A549 (cell line): ENCODE results near the gene ABCA2.

Source experiments
- EP300 ChIP-seq, 2 experiments: fragments of >200 bp; sonication (Bioruptor Twin); formaldehyde crosslinking; IDR thresholded peaks; 2 replicates in 1 of 2; 3 replicates in 1 of 2; pipeline ENCODE4 v1.6.1; 2016 to 2017
- MAFK ChIP-seq: fragments of 450-650 bp; IDR thresholded peaks from 2 replicates; pipeline ENCODE4 v1.6.1; 2014; ENCODE audit not compliant: partially characterized antibody
- POLR2A ChIP-seq: IDR thresholded peaks from 2 replicates; pipeline ENCODE4 v1.6.1; 2012; ENCODE audit warnings: mild to moderate bottlenecking, low read length
- TF ChIP-seq, protein P1 (sequence below): fragments of >200 bp; sonication (Bioruptor Twin); formaldehyde crosslinking; IDR thresholded peaks from 3 replicates; pipeline ENCODE4 v1.5.1; 2016
- TF ChIP-seq, protein P2 (sequence below): IDR thresholded peaks from 2 replicates; pipeline ENCODE4 v1.6.1; 2012
- TF ChIP-seq, protein P3 (sequence below): IDR thresholded peaks from 2 replicates; pipeline ENCODE4 v1.6.1; 2012; ENCODE audit warnings: low read depth, borderline replicate concordance
- TF ChIP-seq, protein P4 (sequence below): fragments of >200 bp; sonication (Bioruptor Twin); formaldehyde crosslinking; IDR thresholded peaks from 3 replicates; pipeline ENCODE4 v1.6.1; 2016

DNA sequence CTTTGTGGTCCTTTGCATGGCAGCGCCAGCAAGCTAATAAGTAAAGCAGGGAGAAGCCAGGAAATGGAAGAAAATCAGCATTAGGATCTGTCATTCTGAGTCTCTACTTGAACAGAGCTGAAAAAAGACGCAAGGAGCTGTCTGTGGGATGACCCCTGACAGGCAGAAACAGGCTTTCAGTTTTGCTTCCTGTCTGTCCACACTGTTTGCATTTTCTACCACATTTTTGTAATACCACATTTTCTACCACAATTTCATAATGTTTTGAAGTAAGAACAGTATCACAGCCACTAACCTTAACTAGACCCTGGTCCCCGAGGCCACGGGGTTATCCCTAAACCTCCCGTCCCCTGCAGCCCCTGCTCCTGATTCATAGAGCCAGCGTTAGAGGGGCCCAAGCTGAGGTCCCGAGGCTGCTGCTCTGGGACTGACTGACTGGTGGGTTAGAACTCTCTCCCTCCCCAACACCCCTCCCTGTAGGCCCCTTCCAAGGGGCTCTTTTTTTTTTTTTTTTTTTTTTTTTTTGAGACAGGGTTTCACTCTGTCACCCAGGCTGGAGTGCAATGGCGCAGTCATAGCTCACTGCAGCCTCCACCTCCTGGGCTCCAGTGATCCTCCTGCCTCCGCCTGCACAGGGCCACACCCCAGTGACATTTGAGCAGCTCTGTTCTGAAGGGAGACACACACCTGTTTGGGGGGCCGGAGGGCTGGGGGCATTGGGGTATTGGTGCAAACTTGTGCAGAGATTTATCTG lies 27.7 kb downstream of the ABCA2 start:
- TF ChIP-seq, protein P1, sequence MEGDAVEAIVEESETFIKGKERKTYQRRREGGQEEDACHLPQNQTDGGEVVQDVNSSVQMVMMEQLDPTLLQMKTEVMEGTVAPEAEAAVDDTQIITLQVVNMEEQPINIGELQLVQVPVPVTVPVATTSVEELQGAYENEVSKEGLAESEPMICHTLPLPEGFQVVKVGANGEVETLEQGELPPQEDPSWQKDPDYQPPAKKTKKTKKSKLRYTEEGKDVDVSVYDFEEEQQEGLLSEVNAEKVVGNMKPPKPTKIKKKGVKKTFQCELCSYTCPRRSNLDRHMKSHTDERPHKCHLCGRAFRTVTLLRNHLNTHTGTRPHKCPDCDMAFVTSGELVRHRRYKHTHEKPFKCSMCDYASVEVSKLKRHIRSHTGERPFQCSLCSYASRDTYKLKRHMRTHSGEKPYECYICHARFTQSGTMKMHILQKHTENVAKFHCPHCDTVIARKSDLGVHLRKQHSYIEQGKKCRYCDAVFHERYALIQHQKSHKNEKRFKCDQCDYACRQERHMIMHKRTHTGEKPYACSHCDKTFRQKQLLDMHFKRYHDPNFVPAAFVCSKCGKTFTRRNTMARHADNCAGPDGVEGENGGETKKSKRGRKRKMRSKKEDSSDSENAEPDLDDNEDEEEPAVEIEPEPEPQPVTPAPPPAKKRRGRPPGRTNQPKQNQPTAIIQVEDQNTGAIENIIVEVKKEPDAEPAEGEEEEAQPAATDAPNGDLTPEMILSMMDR = no peak
- TF ChIP-seq MAFK = no peak
- TF ChIP-seq, protein P2, sequence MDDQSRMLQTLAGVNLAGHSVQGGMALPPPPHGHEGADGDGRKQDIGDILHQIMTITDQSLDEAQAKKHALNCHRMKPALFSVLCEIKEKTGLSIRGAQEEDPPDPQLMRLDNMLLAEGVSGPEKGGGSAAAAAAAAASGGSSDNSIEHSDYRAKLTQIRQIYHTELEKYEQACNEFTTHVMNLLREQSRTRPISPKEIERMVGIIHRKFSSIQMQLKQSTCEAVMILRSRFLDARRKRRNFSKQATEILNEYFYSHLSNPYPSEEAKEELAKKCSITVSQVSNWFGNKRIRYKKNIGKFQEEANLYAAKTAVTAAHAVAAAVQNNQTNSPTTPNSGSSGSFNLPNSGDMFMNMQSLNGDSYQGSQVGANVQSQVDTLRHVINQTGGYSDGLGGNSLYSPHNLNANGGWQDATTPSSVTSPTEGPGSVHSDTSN = no peak
- TF ChIP-seq, protein P3, sequence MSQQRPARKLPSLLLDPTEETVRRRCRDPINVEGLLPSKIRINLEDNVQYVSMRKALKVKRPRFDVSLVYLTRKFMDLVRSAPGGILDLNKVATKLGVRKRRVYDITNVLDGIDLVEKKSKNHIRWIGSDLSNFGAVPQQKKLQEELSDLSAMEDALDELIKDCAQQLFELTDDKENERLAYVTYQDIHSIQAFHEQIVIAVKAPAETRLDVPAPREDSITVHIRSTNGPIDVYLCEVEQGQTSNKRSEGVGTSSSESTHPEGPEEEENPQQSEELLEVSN = no peak
- TF ChIP-seq EP300 (IDR thresholded peaks at IDR 0.05) = no peak
- no peak for TF ChIP-seq POLR2A
- TF ChIP-seq, protein P4, sequence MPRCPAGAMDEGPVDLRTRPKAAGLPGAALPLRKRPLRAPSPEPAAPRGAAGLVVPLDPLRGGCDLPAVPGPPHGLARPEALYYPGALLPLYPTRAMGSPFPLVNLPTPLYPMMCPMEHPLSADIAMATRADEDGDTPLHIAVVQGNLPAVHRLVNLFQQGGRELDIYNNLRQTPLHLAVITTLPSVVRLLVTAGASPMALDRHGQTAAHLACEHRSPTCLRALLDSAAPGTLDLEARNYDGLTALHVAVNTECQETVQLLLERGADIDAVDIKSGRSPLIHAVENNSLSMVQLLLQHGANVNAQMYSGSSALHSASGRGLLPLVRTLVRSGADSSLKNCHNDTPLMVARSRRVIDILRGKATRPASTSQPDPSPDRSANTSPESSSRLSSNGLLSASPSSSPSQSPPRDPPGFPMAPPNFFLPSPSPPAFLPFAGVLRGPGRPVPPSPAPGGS = no peak
